ENCODE measurements around the gene MYH6.

DNA sequence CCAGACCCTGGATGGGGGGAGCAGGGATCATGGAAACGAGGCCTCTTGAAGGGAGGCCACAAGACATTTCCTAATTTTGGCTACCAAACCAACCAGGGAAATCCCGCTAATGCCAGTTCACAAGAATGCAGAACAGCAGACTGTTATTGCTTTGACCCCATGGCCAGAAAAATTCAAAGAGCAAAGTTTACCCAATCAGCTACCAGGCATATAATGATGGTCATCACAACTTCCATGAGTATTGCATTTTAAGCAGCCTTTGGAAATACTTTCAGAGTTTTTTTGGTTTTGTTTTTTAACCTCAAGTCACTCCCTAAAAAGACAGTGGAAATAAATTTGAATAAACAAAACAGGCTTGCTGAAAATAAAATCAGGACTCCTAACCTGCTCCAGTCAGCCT, 35.6 kb downstream of the MYH6 start, which contains the start of gene IL25:
- TF ChIP-seq CTCF (IDR thresholded peaks at IDR 0.05): no peak
- TF ChIP-seq POLR2A (IDR thresholded peaks at IDR 0.05): no peak

All from lower leg skin (tissue), 3 donors.